Urinary bladder (tissue), 4 donors: ENCODE results near the gene ZBTB11. TPM values are rescaled to one million over a fixed set of nuclear protein-coding genes. Genes with fewer than 3 reads are reported as not detected.

ENCODE experiments used
- DNase-seq: peaks from one replicate; pipeline ENCODE4 v3.0.0-alpha.2; 2015; ENCODE audit errors: extremely low spot score
- H3K27ac ChIP-seq: one replicate; pipeline ENCODE4 v1.5.1; 2013; ENCODE audit warnings: low read depth, mild to moderate bottlenecking, moderate library complexity
- H3K36me3 ChIP-seq: one replicate; pipeline ENCODE4 v1.6.1; 2013; ENCODE audit warnings: mild to moderate bottlenecking, moderate library complexity; ENCODE audit not compliant: insufficient read depth
- H3K4me1 ChIP-seq: one replicate; pipeline ENCODE4 v1.6.1; 2013; ENCODE audit warnings: mild to moderate bottlenecking, moderate library complexity; ENCODE audit not compliant: insufficient read depth
- H3K4me3 ChIP-seq: one replicate; pipeline ENCODE4 v1.5.1; 2013; ENCODE audit warnings: low read depth, low read length
- WGBS: extraction: QIAGEN DNeasy Blood & Tissue Kit; methylation state at CpG from one replicate; pipeline ENCODE4 v1.1.7; 2013; 5-methylcytosine and 5-hydroxymethylcytosine counted together
- polyA plus RNA-seq: library from polyadenylated mRNA; stranded (reverse); fragments of 200-250 nt; gene quantifications from one replicate; pipeline ENCODE4 v1.2.3, GENCODE V29; 2013
- total RNA-seq: library from RNA; depleted of rRNA; stranded (reverse); fragments of >200 nt; gene quantifications from one replicate; pipeline ENCODE4 v1.2.3, GENCODE V29; 2014
- donor health status: healthy with polysubstance abuse.
- donor health status: healthy.

Gene ZBTB11
- total and polyA plus RNA-seq, 2 donors = 9.0 to 41.1 TPM

DNA sequence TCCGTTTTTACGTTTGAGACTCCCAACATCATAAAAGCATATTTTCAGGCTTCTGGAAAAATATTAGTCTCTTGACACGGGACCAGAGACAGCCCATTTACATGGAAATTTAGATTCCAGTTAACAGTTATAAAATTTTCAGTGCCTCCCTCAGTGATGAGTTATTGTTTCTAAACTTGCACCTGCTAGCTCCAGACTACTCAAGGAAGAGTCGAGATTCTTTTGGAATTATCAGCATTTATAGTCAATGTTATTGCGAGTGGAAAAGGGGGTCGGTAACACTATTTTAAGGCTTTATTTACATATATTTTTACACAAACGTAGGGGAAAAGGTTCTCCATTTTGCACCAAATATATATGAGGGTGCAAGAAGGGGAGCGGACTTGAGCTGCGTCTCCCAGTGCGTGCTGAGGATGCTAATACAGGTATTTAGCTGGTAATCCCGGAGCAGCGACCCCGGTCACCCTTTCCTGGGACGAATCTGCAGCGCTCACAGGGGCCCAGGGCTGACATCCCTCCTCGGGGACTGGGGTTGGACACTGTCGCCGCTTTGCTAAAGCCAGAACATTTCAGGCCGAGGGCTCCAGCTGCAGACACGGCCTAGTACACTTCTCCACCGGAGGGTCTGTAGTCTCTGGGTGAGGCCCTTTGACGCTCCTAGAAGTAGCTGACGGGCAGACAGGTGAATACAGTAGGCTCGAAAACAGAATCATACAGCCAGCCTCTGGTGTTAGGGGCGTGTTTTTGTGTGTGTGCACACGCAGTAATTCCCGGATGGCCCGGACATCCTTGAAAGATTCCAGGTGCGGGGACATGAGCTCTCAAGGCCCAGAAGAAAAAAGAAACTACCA lies 729 bp upstream of the ZBTB11 start:
- Histone ChIP-seq H3K36me3 (peaks cover 2% of the 10 kb centered on the region), H3K4me3 (peak overlapping the region; percentile 81), H3K4me1 (no peaks in the 10 kb centered on the region), H3K27ac (no peak overlapping the region)
- no peak for DNase-seq
- 48% methylated on average over 29 of the region's 29 CpGs for WGBS

DNA sequence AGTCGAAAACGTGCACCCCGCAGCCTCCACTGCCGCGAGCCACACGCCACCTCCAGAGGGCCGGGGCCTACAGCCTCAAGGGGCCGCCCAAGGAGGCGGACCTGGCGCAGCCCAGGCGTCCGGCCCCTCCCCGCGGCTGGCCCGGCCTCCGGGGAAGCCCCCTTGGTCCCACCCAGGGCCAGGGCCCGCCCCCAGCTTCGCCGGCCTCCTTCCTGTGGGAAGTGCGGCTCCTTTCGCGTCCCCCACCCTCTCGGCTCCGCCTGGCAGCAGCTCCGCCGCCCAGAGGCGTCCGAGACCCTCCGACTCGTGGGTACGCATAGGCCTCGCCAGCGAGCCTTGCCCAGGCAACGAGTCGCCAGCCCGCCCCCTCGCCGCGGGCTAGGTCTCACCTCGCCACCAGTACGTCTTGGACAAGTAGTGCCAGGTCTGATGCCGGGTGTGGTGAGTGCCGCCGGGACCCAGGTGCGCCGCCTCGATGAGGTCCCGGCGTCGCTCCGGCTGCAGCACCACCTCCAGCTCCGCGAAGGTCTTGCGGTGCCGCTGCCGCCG lies 642 bp downstream of the ZBTB11 start:
- Histone ChIP-seq H3K36me3 (no peaks in the 10 kb centered on the region), H3K4me3 (peak overlapping the region; percentile 81), H3K27ac (peak overlapping the region; percentile 96), H3K4me1 (no peaks in the 10 kb centered on the region)
- DNase-seq = peak; percentile 81
- WGBS = under 1% methylated on average over 57 of the region's 57 CpGs

- H3K4me3 ChIP-seq = peak overlapping the region; percentile 81
- H3K4me1 ChIP-seq = no peaks in the 10 kb centered on the region
- no peaks in the 10 kb centered on the region for H3K36me3 ChIP-seq
- 9% methylated on average over 27 of the region's 27 CpGs for WGBS
- H3K27ac ChIP-seq = peak overlapping the region; percentile 78
- no peak for DNase-seq
Measured at GRCh38 chr3:101675709-101676215, 1.2 kb downstream of the ZBTB11 start.

DNA sequence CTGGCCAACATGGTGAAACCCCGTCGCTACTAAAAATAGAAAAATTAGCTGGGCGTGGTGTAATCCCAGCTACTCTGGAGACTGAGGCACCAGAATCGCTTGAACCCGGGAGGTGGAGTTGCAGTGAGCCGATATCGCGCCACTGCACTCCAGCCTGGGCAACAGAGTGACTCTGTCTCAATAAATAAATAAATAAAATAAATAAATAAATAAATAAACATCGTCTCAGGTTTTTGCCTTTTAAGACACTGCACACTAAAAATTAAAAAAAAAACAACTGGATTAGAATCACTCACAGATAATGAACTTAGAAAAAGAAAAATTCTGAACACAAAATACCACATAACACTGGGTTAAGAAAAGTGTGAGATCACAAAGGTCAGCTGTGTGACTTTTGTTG lies 2.4 kb downstream of the ZBTB11 start:
- DNase-seq = no peak
- Histone ChIP-seq H3K4me1 (no peaks in the 10 kb centered on the region), H3K4me3 (no peak overlapping the region), H3K27ac (no peak overlapping the region), H3K36me3 (no peaks in the 10 kb centered on the region)
- 92% methylated on average over 9 of the region's 9 CpGs for WGBS

DNA sequence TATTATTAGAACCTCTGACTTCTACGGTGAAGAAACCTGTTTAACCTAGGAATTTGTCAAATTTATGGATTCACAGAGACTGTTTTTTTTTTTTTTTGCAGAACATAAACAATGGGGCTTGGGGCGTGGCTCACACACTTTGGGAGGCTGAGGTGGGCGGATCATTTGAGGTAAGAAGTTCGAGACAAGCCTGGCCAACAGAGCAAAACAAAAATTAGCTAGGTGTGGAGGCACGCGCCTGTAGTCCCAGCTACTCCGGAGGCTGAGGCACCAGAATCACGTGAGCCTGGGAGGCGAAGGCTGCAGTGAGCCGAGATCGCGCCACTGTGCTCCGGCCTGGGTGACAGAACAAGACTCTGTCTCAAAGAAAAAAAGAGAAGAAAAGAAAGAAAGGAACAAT lies 3.0 kb downstream of the ZBTB11 start:
- no peak overlapping the region for H3K27ac ChIP-seq
- 91% methylated on average over 13 of the region's 13 CpGs for WGBS

GRCh38 chr3:101671014-101671413 lies 5.9 kb downstream of the ZBTB11 start:
- no peak overlapping the region for H3K27ac ChIP-seq
- H3K36me3 ChIP-seq = peaks cover 4% of the 10 kb centered on the region
- 89% methylated on average over 5 of the region's 5 CpGs for WGBS
- DNase-seq = no peak
- H3K4me1 ChIP-seq = no peaks in the 10 kb centered on the region
- H3K4me3 ChIP-seq = no peak overlapping the region

More for the DNA sequence above, 3.0 kb downstream of the ZBTB11 start:
- DNase-seq = no peak
- H3K4me1 ChIP-seq = no peaks in the 10 kb centered on the region
- no peaks in the 10 kb centered on the region for H3K36me3 ChIP-seq
- H3K4me3 ChIP-seq = no peak overlapping the region

DNA sequence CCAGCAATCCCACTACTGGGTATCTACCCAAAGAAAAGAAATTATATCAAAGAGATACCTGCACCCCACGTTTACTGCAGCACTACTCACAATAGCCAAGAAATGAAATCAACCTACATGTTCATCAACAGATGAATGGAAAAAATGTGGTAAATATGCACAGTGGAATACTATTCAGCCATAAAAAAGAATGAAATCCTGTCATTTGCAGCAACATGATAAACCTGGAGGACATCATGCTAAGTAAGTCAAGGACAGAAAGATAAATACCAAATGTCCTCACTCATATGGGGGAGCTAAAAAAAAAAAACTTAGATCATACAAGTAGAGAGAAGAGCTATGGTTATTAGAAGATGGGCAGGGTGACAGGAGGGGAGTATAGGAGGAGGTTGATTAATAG lies 9.1 kb downstream of the ZBTB11 start:
- 94% methylated on average over 1 of the region's 1 CpG for WGBS
- H3K36me3 ChIP-seq = peaks cover 6% of the 10 kb centered on the region
- no peak overlapping the region for H3K27ac ChIP-seq
- no peak for DNase-seq
- no peaks in the 10 kb centered on the region for H3K4me1 ChIP-seq
- H3K4me3 ChIP-seq = no peak overlapping the region

- Histone ChIP-seq H3K27ac (no peak overlapping the region), H3K4me1 (no peaks in the 10 kb centered on the region), H3K36me3 (peaks cover 6% of the 10 kb centered on the region), H3K4me3 (no peak overlapping the region)
- no peak for DNase-seq
- WGBS = 94% methylated on average over 6 of the region's 6 CpGs
Measured at GRCh38 chr3:101667331-101667730, 9.6 kb downstream of the ZBTB11 start.

GRCh38 chr3:101665851-101666250 lies 11.1 kb downstream of the ZBTB11 start:
- peaks cover 6% of the 10 kb centered on the region for H3K36me3 ChIP-seq
- H3K27ac ChIP-seq = no peak overlapping the region

DNA sequence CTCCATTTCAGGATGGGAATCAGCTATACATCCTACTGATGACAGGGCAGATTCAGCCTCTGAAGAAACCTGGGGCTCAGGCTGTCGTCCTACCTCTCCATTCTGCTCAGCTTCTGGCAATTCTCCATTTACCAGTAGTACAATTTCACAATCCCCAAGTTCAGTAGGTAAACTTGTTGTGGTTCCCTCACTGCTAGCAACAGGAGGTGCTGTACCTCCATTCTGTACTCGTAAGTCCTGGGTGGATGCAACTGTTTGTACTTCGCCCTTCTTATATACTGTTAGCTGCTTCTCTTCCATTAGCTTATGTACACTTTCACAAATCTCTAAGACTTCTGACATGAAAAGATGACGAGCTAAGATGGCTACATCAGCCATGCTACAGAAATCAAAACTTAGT lies 11.6 kb downstream of the ZBTB11 start:
- no peak for DNase-seq
- no peak overlapping the region for H3K27ac ChIP-seq
- no peaks in the 10 kb centered on the region for H3K4me1 ChIP-seq
- 96% methylated on average over 4 of the region's 4 CpGs for WGBS
- no peak overlapping the region for H3K4me3 ChIP-seq
- peaks cover 6% of the 10 kb centered on the region for H3K36me3 ChIP-seq

More at GRCh38 chr3:101665851-101666250, 11.1 kb downstream of the ZBTB11 start:
- Histone ChIP-seq H3K4me1 (no peaks in the 10 kb centered on the region), H3K4me3 (no peak overlapping the region)
- DNase-seq = no peak

DNA sequence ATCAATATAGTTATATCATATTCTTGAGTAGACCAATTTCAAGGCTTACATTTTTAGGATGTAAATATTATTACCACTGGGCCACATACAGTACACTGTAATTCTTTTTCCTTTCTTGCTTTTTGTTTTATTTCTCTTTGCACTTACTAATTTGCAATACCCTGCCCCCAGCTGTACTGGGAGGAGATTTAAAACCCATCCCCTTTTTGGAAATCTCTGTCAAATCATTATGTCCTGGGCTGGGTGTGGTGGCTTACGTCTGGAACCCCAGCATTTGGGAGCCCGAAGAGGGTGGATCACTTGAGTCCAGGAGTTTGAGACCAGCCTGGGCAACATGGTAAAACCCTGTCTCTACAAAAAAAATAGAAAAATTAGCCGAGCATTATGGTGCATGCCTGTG lies 16.2 kb downstream of the ZBTB11 start:
- WGBS = 97% methylated on average over 3 of the region's 3 CpGs
- Histone ChIP-seq H3K4me3 (no peak overlapping the region), H3K27ac (no peak overlapping the region), H3K4me1 (no peaks in the 10 kb centered on the region), H3K36me3 (peaks cover 8% of the 10 kb centered on the region)
- no peak for DNase-seq

GRCh38 chr3:101656651-101657050 lies 20.3 kb downstream of the ZBTB11 start:
- DNase-seq = no peak
- WGBS = 90% methylated on average over 6 of the region's 6 CpGs
- Histone ChIP-seq H3K36me3 (peaks cover 15% of the 10 kb centered on the region), H3K4me1 (no peaks in the 10 kb centered on the region), H3K27ac (no peak overlapping the region), H3K4me3 (no peak overlapping the region)

- Histone ChIP-seq H3K36me3 (peaks cover 3% of the 10 kb centered on the region), H3K27ac (no peak overlapping the region), H3K4me3 (no peak overlapping the region), H3K4me1 (no peaks in the 10 kb centered on the region)
- no peak for DNase-seq
- 100% methylated on average over 1 of the region's 1 CpG for WGBS
Measured at GRCh38 chr3:101646726-101647125, 30.2 kb downstream of the ZBTB11 start.
